ENCODE measurements around the gene JOSD2. TPM values are rescaled to one million over a fixed set of nuclear protein-coding genes. Genes with fewer than 3 reads are reported as not detected.

The JOSD2 gene
- total and polyA plus RNA-seq, 9 of the 15 experiments (the other 6 are each of a cell fraction or from before 2014, with no cell fraction given), result 0.06 to 14.4 (median 3.1) TPM

DNA sequence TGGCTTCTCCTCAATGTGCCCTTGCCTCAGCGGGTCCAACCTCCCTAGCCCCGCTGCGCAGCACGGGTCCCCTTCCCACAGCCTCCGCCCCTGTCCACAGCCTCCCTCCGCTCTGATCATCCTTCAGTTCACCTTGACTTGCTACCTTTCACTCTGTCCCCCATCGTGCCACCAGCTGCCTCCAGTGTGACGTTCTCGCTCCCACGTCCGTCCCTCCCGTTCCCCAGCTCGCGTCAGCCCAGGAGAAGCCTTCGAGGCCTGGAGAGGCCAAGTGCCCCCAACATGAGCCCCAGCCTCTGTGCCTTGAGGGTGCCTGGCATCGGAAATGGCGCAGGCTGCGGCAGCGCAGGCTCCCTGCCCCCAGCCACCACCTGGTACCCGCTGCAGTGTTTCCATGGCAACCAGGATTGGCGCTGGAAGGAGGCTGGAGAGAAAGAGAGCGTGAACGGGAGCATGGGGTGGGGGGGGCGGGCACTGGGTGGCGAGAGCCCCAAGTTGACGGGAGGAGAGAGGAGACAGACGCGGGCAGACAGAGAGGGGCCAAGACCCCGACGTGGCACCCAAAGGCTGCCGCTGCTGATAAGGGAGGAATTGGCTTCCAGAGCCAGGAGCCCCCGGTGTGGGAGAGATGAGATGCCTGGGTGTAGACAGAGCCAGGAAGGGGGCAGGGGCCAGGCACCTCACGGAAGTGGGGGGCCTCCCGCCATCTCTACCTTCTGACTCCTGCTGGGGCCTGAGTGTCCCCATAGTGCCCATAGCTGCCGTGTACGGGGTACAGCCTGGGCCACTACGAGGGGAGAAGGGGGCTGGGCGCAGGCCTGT is 3.6 kb upstream of the JOSD2 start (continued):
- no peak for TF ChIP-seq SMARCA4 (IDR thresholded peaks at IDR 0.05)
- TF ChIP-seq MTA3 (IDR thresholded peaks at IDR 0.05; ENCODE audit: borderline replicate concordance), result no peak
- TF ChIP-seq DNMT1 (IDR thresholded peaks at IDR 0.05), result no peak
- TF ChIP-seq, protein P1, sequence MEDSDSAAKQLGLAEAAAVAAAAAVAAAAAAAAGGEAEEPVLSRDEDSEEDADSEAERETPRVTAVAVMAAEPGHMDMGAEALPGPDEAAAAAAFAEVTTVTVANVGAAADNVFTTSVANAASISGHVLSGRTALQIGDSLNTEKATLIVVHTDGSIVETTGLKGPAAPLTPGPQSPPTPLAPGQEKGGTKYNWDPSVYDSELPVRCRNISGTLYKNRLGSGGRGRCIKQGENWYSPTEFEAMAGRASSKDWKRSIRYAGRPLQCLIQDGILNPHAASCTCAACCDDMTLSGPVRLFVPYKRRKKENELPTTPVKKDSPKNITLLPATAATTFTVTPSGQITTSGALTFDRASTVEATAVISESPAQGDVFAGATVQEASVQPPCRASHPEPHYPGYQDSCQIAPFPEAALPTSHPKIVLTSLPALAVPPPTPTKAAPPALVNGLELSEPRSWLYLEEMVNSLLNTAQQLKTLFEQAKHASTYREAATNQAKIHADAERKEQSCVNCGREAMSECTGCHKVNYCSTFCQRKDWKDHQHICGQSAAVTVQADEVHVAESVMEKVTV (CRISPR knock-in tag; IDR thresholded peaks at IDR 0.05), result no peak
- no peak for TF ChIP-seq SAP30 (IDR thresholded peaks at IDR 0.05; ENCODE audit: borderline replicate concordance, insufficient read depth, low read depth, low read length, poor library complexity, severe bottlenecking)
- TF ChIP-seq ZNF143 (CRISPR knock-in tag; IDR thresholded peaks at IDR 0.05), result no peak
- TF ChIP-seq SMAD4 (CRISPR knock-in tag; conservative IDR thresholded peaks at IDR 0.05), result no peak
- TF ChIP-seq RBM14 (IDR thresholded peaks at IDR 0.05; ENCODE audit: borderline replicate concordance, insufficient read depth, low read depth, low read length), result 0 out of 2 replicates have a peak, but pooled peaks have one; percentile 24
- TF ChIP-seq ZBTB43 (CRISPR knock-in tag; IDR thresholded peaks at IDR 0.05), result no peak
- no peak for TF ChIP-seq IRF2 (CRISPR knock-in tag; IDR thresholded peaks at IDR 0.05)
- no peak for TF ChIP-seq GATAD2B (IDR thresholded peaks at IDR 0.05; ENCODE audit: borderline replicate concordance)
- TF ChIP-seq, protein P2, sequence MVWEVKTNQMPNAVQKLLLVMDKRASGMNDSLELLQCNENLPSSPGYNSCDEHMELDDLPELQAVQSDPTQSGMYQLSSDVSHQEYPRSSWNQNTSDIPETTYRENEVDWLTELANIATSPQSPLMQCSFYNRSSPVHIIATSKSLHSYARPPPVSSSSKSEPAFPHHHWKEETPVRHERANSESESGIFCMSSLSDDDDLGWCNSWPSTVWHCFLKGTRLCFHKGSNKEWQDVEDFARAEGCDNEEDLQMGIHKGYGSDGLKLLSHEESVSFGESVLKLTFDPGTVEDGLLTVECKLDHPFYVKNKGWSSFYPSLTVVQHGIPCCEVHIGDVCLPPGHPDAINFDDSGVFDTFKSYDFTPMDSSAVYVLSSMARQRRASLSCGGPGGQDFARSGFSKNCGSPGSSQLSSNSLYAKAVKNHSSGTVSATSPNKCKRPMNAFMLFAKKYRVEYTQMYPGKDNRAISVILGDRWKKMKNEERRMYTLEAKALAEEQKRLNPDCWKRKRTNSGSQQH (CRISPR knock-in tag; IDR thresholded peaks at IDR 0.05), result no peak
- TF ChIP-seq E2F6 (IDR thresholded peaks at IDR 0.05; ENCODE audit: borderline replicate concordance in 1 of 2, extremely low read depth in 1 of 2, insufficient read depth in 1 of 2, insufficient read length in 1 of 2, low read depth in 1 of 2, low read length in 1 of 2, poor library complexity in 1 of 2, severe bottlenecking in 1 of 2), result no peak
- TF ChIP-seq SETDB1 (IDR thresholded peaks at IDR 0.05; ENCODE audit: low read length), result no peak
- TF ChIP-seq PURB (CRISPR knock-in tag; IDR thresholded peaks at IDR 0.05; ENCODE audit: low read depth), result no peak
- no peak for TF ChIP-seq SMC3 (conservative IDR thresholded peaks at IDR 0.05; ENCODE audit: insufficient read depth, low read depth, low read length)
- TF ChIP-seq, protein P3, sequence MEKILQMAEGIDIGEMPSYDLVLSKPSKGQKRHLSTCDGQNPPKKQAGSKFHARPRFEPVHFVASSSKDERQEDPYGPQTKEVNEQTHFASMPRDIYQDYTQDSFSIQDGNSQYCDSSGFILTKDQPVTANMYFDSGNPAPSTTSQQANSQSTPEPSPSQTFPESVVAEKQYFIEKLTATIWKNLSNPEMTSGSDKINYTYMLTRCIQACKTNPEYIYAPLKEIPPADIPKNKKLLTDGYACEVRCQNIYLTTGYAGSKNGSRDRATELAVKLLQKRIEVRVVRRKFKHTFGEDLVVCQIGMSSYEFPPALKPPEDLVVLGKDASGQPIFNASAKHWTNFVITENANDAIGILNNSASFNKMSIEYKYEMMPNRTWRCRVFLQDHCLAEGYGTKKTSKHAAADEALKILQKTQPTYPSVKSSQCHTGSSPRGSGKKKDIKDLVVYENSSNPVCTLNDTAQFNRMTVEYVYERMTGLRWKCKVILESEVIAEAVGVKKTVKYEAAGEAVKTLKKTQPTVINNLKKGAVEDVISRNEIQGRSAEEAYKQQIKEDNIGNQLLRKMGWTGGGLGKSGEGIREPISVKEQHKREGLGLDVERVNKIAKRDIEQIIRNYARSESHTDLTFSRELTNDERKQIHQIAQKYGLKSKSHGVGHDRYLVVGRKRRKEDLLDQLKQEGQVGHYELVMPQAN (IDR thresholded peaks at IDR 0.05; ENCODE audit: borderline replicate concordance), result no peak
- no peak for TF ChIP-seq TSC22D4 (tag; IDR thresholded peaks at IDR 0.05)
- TF ChIP-seq SRSF1 (IDR thresholded peaks at IDR 0.05; ENCODE audit: low read depth, low read length), result no peak
